HepG2 (cell line): ENCODE results near the gene RRAD. TPM values are rescaled to one million over a fixed set of nuclear protein-coding genes. Genes with fewer than 3 reads are reported as not detected.
A peak's percentile ranks its signal among the peaks of the same experiment; 100 is the strongest.

ENCODE experiments used
- CHD4 ChIP-seq: fragments of 200-600 bp; sonication (generic); IDR thresholded peaks from 2 replicates; pipeline ENCODE4 v1.7.0; 2017; ENCODE audit warnings: mild to moderate bottlenecking, low read length, borderline replicate concordance
- JARID2 ChIP-seq: sonication (generic); formaldehyde crosslinking; IDR thresholded peaks from 2 replicates; pipeline ENCODE4 v1.8.1; 2023; ENCODE audit warnings: missing genetic modification reagents, inconsistent platforms; ENCODE audit not compliant: insufficient replicate concordance
- RARA ChIP-seq: IDR thresholded peaks from 2 replicates; pipeline ENCODE4 v1.6.1; 2016; ENCODE audit warnings: missing genetic modification reagents, missing compliant biosample characterization
- TCF7 ChIP-seq: sonication (generic); IDR thresholded peaks from 2 replicates; pipeline ENCODE4 v1.6.1; 2016; ENCODE audit warnings: antibody characterized with exemption, low read depth
- TFDP1 ChIP-seq: IDR thresholded peaks from 2 replicates; pipeline ENCODE4 v1.6.1; 2016; ENCODE audit warnings: missing compliant biosample characterization, missing genetic modification reagents, borderline replicate concordance
- TRAFD1 ChIP-seq: sonication (generic); formaldehyde crosslinking; IDR thresholded peaks from 2 replicates; pipeline ENCODE4 v1.5.1; 2020; ENCODE audit warnings: missing genetic modification reagents, mild to moderate bottlenecking, borderline replicate concordance
- YEATS2 ChIP-seq: sonication (generic); formaldehyde crosslinking; IDR thresholded peaks from 2 replicates; pipeline ENCODE4 v1.4.0; 2020; ENCODE audit warnings: missing genetic modification reagents, borderline replicate concordance
- ZNF263 ChIP-seq: sonication (generic); formaldehyde crosslinking; IDR thresholded peaks from 2 replicates; pipeline ENCODE4 v1.4.0; 2020; ENCODE audit warnings: missing genetic modification reagents
- ZNF280D ChIP-seq: sonication (generic); formaldehyde crosslinking; IDR thresholded peaks from 2 replicates; pipeline ENCODE4 v1.5.1; 2020; ENCODE audit warnings: mild to moderate bottlenecking, missing genetic modification reagents
- ZNF281 ChIP-seq: sonication (generic); formaldehyde crosslinking; IDR thresholded peaks from 2 replicates; pipeline ENCODE4 v1.4.0; 2020; ENCODE audit warnings: missing genetic modification reagents, borderline replicate concordance
- ZNF788 ChIP-seq: sonication (generic); formaldehyde crosslinking; IDR thresholded peaks from 2 replicates; pipeline ENCODE4 v1.5.0; 2020; ENCODE audit warnings: mild to moderate bottlenecking, missing genetic modification reagents, borderline replicate concordance
- ZNF891 ChIP-seq: sonication (generic); formaldehyde crosslinking; IDR thresholded peaks from 2 replicates; pipeline ENCODE4 v1.5.0; 2020; ENCODE audit warnings: mild to moderate bottlenecking, missing genetic modification reagents
- polyA plus RNA-seq, 8 experiments: library from polyadenylated mRNA; depleted of rRNA in 3 of 8; stranded (reverse) in 7 of 8; unstranded in 1 of 8; fragments of >200 nt; fragmentation: Illumina TruSeq in 4 of 8; extraction: Trizol in 4 of 8; gene quantifications; 2 replicates each; pipeline versions ENCODE4 v1.2.1 to v1.2.3, GENCODE V29; 2011 to 2016; ENCODE audit warnings: low read depth in 4 of 8, missing spikeins in 1 of 8, mixed read lengths in 1 of 8; ENCODE audit not compliant: insufficient read depth in 1 of 8
- total RNA-seq, 5 experiments: library from RNA; depleted of rRNA; stranded (reverse); fragments of >200 nt; fragmentation: Illumina TruSeq; extraction: Trizol; gene quantifications; 2 replicates each; pipeline ENCODE4 v1.2.3, GENCODE V29; 2016; ENCODE audit warnings: low read depth in 1 of 5
- TF ChIP-seq, protein P1 (sequence below): sonication (generic); formaldehyde crosslinking; IDR thresholded peaks from 2 replicates; pipeline ENCODE4 v1.4.0; 2020; ENCODE audit warnings: missing genetic modification reagents

The RRAD gene
- total and polyA plus RNA-seq, 2 of the 13 experiments (the other 11 are each of a cell fraction or from before 2014, with no cell fraction given), result 0.80 to 1.1 TPM

DNA sequence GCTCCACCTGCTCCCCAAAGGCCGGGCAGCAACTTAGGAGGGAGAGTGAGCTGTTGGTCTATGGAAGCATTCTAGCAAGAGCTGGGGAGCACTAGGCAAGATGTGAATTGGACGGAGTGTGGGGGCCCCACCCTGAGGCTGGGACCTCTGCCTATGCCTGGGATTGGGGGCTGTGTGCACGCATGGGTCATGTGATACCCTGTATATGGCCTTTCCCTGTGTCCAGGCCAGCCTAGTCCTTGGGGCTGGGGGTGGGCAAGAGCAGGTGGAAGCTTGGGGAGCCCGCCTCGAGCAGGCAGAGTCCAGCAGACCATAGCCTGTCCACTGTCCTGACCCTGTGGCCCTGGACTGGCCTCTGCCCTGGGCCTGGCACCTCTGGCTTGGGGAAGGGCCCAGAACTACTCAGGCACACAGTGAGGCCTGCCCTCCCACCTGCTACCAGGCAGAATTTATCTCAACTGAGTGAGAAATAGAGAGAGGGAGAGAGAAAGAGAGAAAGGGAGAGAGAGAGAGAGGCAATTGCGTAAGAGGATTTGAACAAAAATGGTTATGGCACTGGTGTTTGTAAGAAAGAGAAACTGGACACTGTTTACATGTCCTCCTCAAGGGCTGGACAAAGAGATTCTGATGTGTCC, 25.9 kb downstream of the RRAD start (continued):
- no peak for TF ChIP-seq TRAFD1 (CRISPR knock-in tag)
- TF ChIP-seq, protein P1, sequence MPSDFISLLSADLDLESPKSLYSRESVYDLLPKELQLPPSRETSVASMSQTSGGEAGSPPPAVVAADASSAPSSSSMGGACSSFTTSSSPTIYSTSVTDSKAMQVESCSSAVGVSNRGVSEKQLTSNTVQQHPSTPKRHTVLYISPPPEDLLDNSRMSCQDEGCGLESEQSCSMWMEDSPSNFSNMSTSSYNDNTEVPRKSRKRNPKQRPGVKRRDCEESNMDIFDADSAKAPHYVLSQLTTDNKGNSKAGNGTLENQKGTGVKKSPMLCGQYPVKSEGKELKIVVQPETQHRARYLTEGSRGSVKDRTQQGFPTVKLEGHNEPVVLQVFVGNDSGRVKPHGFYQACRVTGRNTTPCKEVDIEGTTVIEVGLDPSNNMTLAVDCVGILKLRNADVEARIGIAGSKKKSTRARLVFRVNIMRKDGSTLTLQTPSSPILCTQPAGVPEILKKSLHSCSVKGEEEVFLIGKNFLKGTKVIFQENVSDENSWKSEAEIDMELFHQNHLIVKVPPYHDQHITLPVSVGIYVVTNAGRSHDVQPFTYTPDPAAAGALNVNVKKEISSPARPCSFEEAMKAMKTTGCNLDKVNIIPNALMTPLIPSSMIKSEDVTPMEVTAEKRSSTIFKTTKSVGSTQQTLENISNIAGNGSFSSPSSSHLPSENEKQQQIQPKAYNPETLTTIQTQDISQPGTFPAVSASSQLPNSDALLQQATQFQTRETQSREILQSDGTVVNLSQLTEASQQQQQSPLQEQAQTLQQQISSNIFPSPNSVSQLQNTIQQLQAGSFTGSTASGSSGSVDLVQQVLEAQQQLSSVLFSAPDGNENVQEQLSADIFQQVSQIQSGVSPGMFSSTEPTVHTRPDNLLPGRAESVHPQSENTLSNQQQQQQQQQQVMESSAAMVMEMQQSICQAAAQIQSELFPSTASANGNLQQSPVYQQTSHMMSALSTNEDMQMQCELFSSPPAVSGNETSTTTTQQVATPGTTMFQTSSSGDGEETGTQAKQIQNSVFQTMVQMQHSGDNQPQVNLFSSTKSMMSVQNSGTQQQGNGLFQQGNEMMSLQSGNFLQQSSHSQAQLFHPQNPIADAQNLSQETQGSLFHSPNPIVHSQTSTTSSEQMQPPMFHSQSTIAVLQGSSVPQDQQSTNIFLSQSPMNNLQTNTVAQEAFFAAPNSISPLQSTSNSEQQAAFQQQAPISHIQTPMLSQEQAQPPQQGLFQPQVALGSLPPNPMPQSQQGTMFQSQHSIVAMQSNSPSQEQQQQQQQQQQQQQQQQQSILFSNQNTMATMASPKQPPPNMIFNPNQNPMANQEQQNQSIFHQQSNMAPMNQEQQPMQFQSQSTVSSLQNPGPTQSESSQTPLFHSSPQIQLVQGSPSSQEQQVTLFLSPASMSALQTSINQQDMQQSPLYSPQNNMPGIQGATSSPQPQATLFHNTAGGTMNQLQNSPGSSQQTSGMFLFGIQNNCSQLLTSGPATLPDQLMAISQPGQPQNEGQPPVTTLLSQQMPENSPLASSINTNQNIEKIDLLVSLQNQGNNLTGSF (CRISPR knock-in tag), result no peak
- peak; percentile 7; the same call in 1 of the 2 replicates for TF ChIP-seq YEATS2 (CRISPR knock-in tag)
- TF ChIP-seq CHD4, result peak; percentile 38; the same call in 1 of the 2 replicates
- 0 out of 2 replicates have a peak, but pooled peaks have one; percentile 4 for TF ChIP-seq ZNF281 (CRISPR knock-in tag)
- peak; percentile 24; the same call in 1 of the 2 replicates for TF ChIP-seq RARA (CRISPR knock-in tag)
- peak; percentile 17; the same call in 1 of the 2 replicates for TF ChIP-seq ZNF788
- peak; percentile 50; the same call in 1 of the 2 replicates for TF ChIP-seq ZNF280D
- no peak for TF ChIP-seq TCF7
- peak; percentile 60 for TF ChIP-seq ZNF263 (CRISPR knock-in tag)
- TF ChIP-seq ZNF891 (CRISPR knock-in tag), result 0 out of 2 replicates have a peak, but pooled peaks have one; percentile 51
- TF ChIP-seq TFDP1 (CRISPR knock-in tag), result no peak
- no peak for TF ChIP-seq JARID2
